AG10803 (cell line): Measurements from ENCODE around the gene MCM7.
A peak's percentile ranks its signal among the peaks of the same experiment; 100 is the strongest.

Experiments used
- DNase-seq: peaks from one replicate; pipeline ENCODE4 v3.0.0; 2010; ENCODE audit warnings: low read depth
- H3K4me3 ChIP-seq: 2 replicates; pipeline ENCODE4 v1.5.1; 2011; ENCODE audit warnings: mild to moderate bottlenecking, low read length, control low read depth
- TF ChIP-seq, protein P1 (sequence below): conservative IDR thresholded peaks from 2 replicates; pipeline ENCODE4 v1.5.1; 2011; ENCODE audit warnings: mild to moderate bottlenecking, low read length, control low read depth, inconsistent platforms

The MCM7 gene

GRCh38 chr7:100049441-100050291, 51.5 kb downstream of the MCM7 start, which contains the start of gene ZSCAN21:
ZSCAN21 (plus strand) TSS chr7:100049774; CDS start chr7:100057007, 7,233 bp downstream.
- TF ChIP-seq, protein P1, sequence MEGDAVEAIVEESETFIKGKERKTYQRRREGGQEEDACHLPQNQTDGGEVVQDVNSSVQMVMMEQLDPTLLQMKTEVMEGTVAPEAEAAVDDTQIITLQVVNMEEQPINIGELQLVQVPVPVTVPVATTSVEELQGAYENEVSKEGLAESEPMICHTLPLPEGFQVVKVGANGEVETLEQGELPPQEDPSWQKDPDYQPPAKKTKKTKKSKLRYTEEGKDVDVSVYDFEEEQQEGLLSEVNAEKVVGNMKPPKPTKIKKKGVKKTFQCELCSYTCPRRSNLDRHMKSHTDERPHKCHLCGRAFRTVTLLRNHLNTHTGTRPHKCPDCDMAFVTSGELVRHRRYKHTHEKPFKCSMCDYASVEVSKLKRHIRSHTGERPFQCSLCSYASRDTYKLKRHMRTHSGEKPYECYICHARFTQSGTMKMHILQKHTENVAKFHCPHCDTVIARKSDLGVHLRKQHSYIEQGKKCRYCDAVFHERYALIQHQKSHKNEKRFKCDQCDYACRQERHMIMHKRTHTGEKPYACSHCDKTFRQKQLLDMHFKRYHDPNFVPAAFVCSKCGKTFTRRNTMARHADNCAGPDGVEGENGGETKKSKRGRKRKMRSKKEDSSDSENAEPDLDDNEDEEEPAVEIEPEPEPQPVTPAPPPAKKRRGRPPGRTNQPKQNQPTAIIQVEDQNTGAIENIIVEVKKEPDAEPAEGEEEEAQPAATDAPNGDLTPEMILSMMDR: peak; percentile 26
- DNase-seq: peak; percentile 74
- H3K4me3 ChIP-seq: peak within 1 kb of the TSS; percentile 97

GRCh38 chr7:100048680-100049079, 52.5 kb downstream of the MCM7 start:
- no peak for DNase-seq
- no peak overlapping the region for H3K4me3 ChIP-seq
- TF ChIP-seq, protein P1: no peak

GRCh38 chr7:100044718-100045117, 56.5 kb downstream of the MCM7 start:
- TF ChIP-seq, protein P1: no peak
- H3K4me3 ChIP-seq: no peak overlapping the region
- DNase-seq: no peak
